Measurements from ENCODE around the gene DUSP8. TPM values are rescaled to one million over a fixed set of nuclear protein-coding genes. Genes with fewer than 3 reads are reported as not detected.
A peak's percentile ranks its signal among the peaks of the same experiment; 100 is the strongest.

The DUSP8 gene
- total and polyA plus RNA-seq, 2 donors (not counting 1 experiment from before 2014, with no cell fraction given) = 4.3 to 7.2 TPM

DNA sequence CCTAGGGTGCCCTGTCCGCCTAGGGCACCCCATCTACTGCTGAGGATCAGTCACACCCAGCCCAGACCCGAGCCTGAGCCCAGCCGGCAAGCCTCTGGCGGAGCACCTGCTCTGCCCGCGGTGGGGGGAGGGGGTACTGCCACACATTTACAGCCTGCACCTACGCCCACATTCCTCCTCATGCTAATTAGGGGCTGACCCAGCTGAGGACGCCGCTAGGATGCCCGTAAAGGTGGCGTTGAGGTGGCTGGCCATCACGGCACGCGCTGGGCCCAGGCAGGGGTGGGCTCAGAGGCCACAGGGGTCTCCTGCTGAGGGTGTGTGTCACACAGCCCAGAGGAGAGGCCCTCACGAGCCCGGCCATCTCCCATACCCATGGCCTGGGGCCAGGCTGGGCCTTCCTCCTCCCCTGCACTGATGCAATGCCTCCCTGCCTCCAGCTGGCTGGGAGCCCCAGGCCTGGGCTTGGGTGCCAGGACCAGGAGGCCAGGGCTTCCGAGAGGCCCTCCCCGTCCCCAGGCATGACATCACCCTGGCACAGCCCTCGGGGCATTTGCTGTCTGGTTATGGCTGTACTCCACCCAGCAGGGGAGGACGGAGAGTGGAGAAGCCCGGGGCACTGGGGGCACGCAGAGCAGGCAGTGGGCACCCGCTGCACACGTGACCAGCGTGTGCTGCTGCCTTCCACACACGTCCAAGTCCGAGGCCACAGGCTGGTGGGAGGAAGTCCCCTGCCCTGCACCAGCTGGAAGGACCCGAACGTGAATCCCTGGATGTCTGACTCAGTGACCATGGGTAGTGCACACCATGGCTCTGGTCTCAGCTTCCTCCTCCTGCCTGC, 12.7 kb downstream of the DUSP8 start:
- no peak overlapping the region for H3K4me3 Mint-ChIP-seq
- DNase-seq (peak; percentile 67), ATAC-seq (ENCODE audit: low read depth) (peak; percentile 70)
- no peaks in the 10 kb centered on the region for H3K9me3 Mint-ChIP-seq (ENCODE audit: insufficient read depth)
- Histone ChIP-seq H3K27ac (ENCODE audit: low read length in 2 of 2) (no peak overlapping the region), H2AFZ (ENCODE audit: insufficient read depth, low read depth, low read length, poor library complexity, severe bottlenecking) (no peak overlapping the region), H3K36me3 (replicated peaks in 1 of 2; ENCODE audit: control extremely low read depth in 1 of 2, control insufficient read depth in 1 of 2, extremely low read depth in 1 of 2, insufficient read depth in 2 of 2, low read length in 1 of 2) (no peaks in the 10 kb centered on the region), H3K4me2 (replicated peaks; ENCODE audit: low read depth, low read length, poor library complexity, severe bottlenecking) (no peak overlapping the region), H3K79me2 (ENCODE audit: control insufficient read depth, insufficient read depth, low read length) (no peaks in the 10 kb centered on the region), H3K4me1 (ENCODE audit: control insufficient read depth in 2 of 2, insufficient read depth in 2 of 2, low read length in 2 of 2) (peaks cover 0 to 10% of the 10 kb centered on the region in 2 donors), H3K4me3 (ENCODE audit: control extremely low read depth in 1 of 5, extremely low read depth in 1 of 5, insufficient read depth in 1 of 5, low read depth in 2 of 5, low read length in 4 of 5) (no peak overlapping the region), H3K27me3 (replicated peaks in 1 of 4; ENCODE audit: control extremely low read depth in 1 of 4, control insufficient read depth in 3 of 4, insufficient read depth in 4 of 4, low read length in 3 of 4) (peaks cover 0 to 24% (median 6%) of the 10 kb centered on the region in 4 experiments), H3K9me3 (ENCODE audit: control extremely low read depth in 1 of 3, control insufficient read depth in 2 of 3, insufficient read depth in 1 of 3, low read length in 2 of 3) (peaks cover 0 to 3% (median 0%) of the 10 kb centered on the region in 3 donors), H3K9ac (ENCODE audit: low read length) (no peak overlapping the region), H4K20me1 (ENCODE audit: control insufficient read depth, insufficient read depth, low read length, poor library complexity, severe bottlenecking) (no peaks in the 10 kb centered on the region)
- peaks cover 7% of the 10 kb centered on the region for H3K4me1 Mint-ChIP-seq
- H3K27ac Mint-ChIP-seq = no peak overlapping the region
- H3K27me3 Mint-ChIP-seq = peaks cover 18% of the 10 kb centered on the region
- ChIA-PET CTCF (interaction anchor here (1.0 to 1.5 kb wide), 2 partner anchors 15 to 16 kb away, joined by 3 read pairs; no protein-coding TSS in a partner anchor), POLR2A (no interaction called here)
- intact Hi-C loops (cut with micrococcal nuclease) = no loop called here
- whole genome bisulfite sequencing (ENCODE audit: insufficient coverage) = 70% methylated on average over 23 of the region's 29 CpGs
- no peak for TF ChIP-seq EZH2 (IDR thresholded peaks at IDR 0.05; ENCODE audit: borderline replicate concordance, insufficient read depth, low read depth, low read length, poor library complexity, severe bottlenecking)
- TF ChIP-seq, protein P1, sequence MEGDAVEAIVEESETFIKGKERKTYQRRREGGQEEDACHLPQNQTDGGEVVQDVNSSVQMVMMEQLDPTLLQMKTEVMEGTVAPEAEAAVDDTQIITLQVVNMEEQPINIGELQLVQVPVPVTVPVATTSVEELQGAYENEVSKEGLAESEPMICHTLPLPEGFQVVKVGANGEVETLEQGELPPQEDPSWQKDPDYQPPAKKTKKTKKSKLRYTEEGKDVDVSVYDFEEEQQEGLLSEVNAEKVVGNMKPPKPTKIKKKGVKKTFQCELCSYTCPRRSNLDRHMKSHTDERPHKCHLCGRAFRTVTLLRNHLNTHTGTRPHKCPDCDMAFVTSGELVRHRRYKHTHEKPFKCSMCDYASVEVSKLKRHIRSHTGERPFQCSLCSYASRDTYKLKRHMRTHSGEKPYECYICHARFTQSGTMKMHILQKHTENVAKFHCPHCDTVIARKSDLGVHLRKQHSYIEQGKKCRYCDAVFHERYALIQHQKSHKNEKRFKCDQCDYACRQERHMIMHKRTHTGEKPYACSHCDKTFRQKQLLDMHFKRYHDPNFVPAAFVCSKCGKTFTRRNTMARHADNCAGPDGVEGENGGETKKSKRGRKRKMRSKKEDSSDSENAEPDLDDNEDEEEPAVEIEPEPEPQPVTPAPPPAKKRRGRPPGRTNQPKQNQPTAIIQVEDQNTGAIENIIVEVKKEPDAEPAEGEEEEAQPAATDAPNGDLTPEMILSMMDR (IDR thresholded peaks at IDR 0.05) = no peak

DNA sequence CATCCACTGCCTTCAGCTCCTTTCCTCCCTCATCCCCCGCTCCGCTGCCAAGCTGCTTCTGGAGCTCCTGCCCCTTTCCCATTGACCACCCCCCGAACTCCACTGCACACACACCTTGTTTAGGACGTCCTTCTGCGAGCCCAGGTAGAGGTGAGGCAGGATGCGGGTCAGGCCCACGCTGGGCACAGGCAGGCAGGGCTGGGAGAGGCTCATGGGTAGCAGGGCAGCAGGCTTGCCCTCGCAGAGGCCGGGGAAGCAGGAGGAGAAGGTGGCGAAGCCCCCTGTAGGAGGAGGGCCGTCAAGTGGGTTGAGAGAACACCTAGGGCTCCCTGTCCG, 13.3 kb downstream of the DUSP8 start:
- no peak overlapping the region for H3K27ac ChIP-seq (ENCODE audit: low read length in 2 of 2)
- ChIA-PET POLR2A (no interaction called here), CTCF (interaction anchor here (1.0 to 1.5 kb wide), 2 partner anchors 16 to 35 kb away, joined by 3 to 4 read pairs; no protein-coding TSS in a partner anchor)
- no peak overlapping the region for H3K4me3 ChIP-seq (ENCODE audit: control extremely low read depth in 1 of 5, extremely low read depth in 1 of 5, insufficient read depth in 1 of 5, low read depth in 2 of 5, low read length in 4 of 5)
- H4K20me1 ChIP-seq (ENCODE audit: control insufficient read depth, insufficient read depth, low read length, poor library complexity, severe bottlenecking) = no peaks in the 10 kb centered on the region
- peaks cover 7% of the 10 kb centered on the region for H3K4me1 Mint-ChIP-seq
- peaks cover 0 to 3% (median 0%) of the 10 kb centered on the region in 3 donors for H3K9me3 ChIP-seq (ENCODE audit: control extremely low read depth in 1 of 3, control insufficient read depth in 2 of 3, insufficient read depth in 1 of 3, low read length in 2 of 3)
- 73% methylated on average over 11 of the region's 12 CpGs for whole genome bisulfite sequencing (ENCODE audit: insufficient coverage)
- H2AFZ ChIP-seq (ENCODE audit: insufficient read depth, low read depth, low read length, poor library complexity, severe bottlenecking) = no peak overlapping the region
- H3K27me3 Mint-ChIP-seq = peaks cover 21% of the 10 kb centered on the region
- H3K4me2 ChIP-seq (replicated peaks; ENCODE audit: low read depth, low read length, poor library complexity, severe bottlenecking) = no peak overlapping the region
- no peak for DNase-seq
- no peak for TF ChIP-seq EZH2 (IDR thresholded peaks at IDR 0.05; ENCODE audit: borderline replicate concordance, insufficient read depth, low read depth, low read length, poor library complexity, severe bottlenecking)
- TF ChIP-seq, protein P1 (IDR thresholded peaks at IDR 0.05) = no peak
- H3K27ac Mint-ChIP-seq = no peak overlapping the region
- peaks cover 0 to 29% (median 6%) of the 10 kb centered on the region in 4 experiments for H3K27me3 ChIP-seq (replicated peaks in 1 of 4; ENCODE audit: control extremely low read depth in 1 of 4, control insufficient read depth in 3 of 4, insufficient read depth in 4 of 4, low read length in 3 of 4)
- intact Hi-C loops (cut with micrococcal nuclease) = no loop called here
- no peak overlapping the region for H3K9ac ChIP-seq (ENCODE audit: low read length)
- H3K79me2 ChIP-seq (ENCODE audit: control insufficient read depth, insufficient read depth, low read length) = no peaks in the 10 kb centered on the region
- H3K4me1 ChIP-seq (ENCODE audit: control insufficient read depth in 2 of 2, insufficient read depth in 2 of 2, low read length in 2 of 2) = peaks cover 0 to 10% of the 10 kb centered on the region in 2 donors
- no peak overlapping the region for H3K4me3 Mint-ChIP-seq
- ATAC-seq (ENCODE audit: low read depth) = no peak
- no peaks in the 10 kb centered on the region for H3K9me3 Mint-ChIP-seq (ENCODE audit: insufficient read depth)
- H3K36me3 ChIP-seq (replicated peaks in 1 of 2; ENCODE audit: control extremely low read depth in 1 of 2, control insufficient read depth in 1 of 2, extremely low read depth in 1 of 2, insufficient read depth in 2 of 2, low read length in 1 of 2) = no peaks in the 10 kb centered on the region

All from B cell (primary cell).